ENCODE data around the gene CCBE1.
"Not testable (repeated sequence)": the region's sequence is repeated elsewhere in the genome, so short reads cannot be mapped to it uniquely, and the experiment has no call there.

Gene CCBE1

GRCh38 chr18:59661891-59662701 is 35.1 kb downstream of the CCBE1 start:
- TF ChIP-seq POLR2A (IDR thresholded peaks at IDR 0.05; ENCODE audit: low read length) (no peak), GATA1 (IDR thresholded peaks at IDR 0.05; ENCODE audit: low read depth, low read length) (no peak)
- DNase-seq: no peak

- DNase-seq: no peak
- TF ChIP-seq GATA1 (IDR thresholded peaks at IDR 0.05; ENCODE audit: low read depth, low read length): no peak
- TF ChIP-seq POLR2A (IDR thresholded peaks at IDR 0.05; ENCODE audit: low read length): no peak
Measured at GRCh38 chr18:59660786-59661743, 36.2 kb downstream of the CCBE1 start.

GRCh38 chr18:59660366-59660765 is 36.9 kb downstream of the CCBE1 start:
- no peak for TF ChIP-seq POLR2A (IDR thresholded peaks at IDR 0.05; ENCODE audit: low read length)
- TF ChIP-seq GATA1 (IDR thresholded peaks at IDR 0.05; ENCODE audit: low read depth, low read length): no peak
- DNase-seq: no peak

GRCh38 chr18:59659508-59660170 is 37.6 kb downstream of the CCBE1 start:
- DNase-seq: no peak
- TF ChIP-seq GATA1 (IDR thresholded peaks at IDR 0.05; ENCODE audit: low read depth, low read length): no peak
- no peak for TF ChIP-seq POLR2A (IDR thresholded peaks at IDR 0.05; ENCODE audit: low read length)

- DNase-seq: no peak
- no peak for TF ChIP-seq GATA1 (IDR thresholded peaks at IDR 0.05; ENCODE audit: low read depth, low read length)
- TF ChIP-seq POLR2A (IDR thresholded peaks at IDR 0.05; ENCODE audit: low read length): no peak
Measured at GRCh38 chr18:59658941-59659340, 38.3 kb downstream of the CCBE1 start.

- TF ChIP-seq POLR2A (IDR thresholded peaks at IDR 0.05; ENCODE audit: low read length): no peak
- TF ChIP-seq GATA1 (IDR thresholded peaks at IDR 0.05; ENCODE audit: low read depth, low read length): no peak
- DNase-seq: no peak
Measured at GRCh38 chr18:59657012-59657411, 40.2 kb downstream of the CCBE1 start.

GRCh38 chr18:59656373-59656887 is 40.8 kb downstream of the CCBE1 start:
- TF ChIP-seq GATA1 (IDR thresholded peaks at IDR 0.05; ENCODE audit: low read depth, low read length) (no peak), POLR2A (IDR thresholded peaks at IDR 0.05; ENCODE audit: low read length) (no peak)
- DNase-seq: no peak

GRCh38 chr18:59655676-59656075 is 41.5 kb downstream of the CCBE1 start:
- TF ChIP-seq GATA1 (IDR thresholded peaks at IDR 0.05; ENCODE audit: low read depth, low read length) (no peak), POLR2A (IDR thresholded peaks at IDR 0.05; ENCODE audit: low read length) (no peak)
- DNase-seq: no peak

- DNase-seq: no peak
- TF ChIP-seq GATA1 (IDR thresholded peaks at IDR 0.05; ENCODE audit: low read depth, low read length) (no peak), POLR2A (IDR thresholded peaks at IDR 0.05; ENCODE audit: low read length) (no peak)
Measured at GRCh38 chr18:59651071-59651470, 46.2 kb downstream of the CCBE1 start.

GRCh38 chr18:59650266-59650820 is 46.9 kb downstream of the CCBE1 start:
- DNase-seq: no peak
- no peak for TF ChIP-seq GATA1 (IDR thresholded peaks at IDR 0.05; ENCODE audit: low read depth, low read length)
- TF ChIP-seq POLR2A (IDR thresholded peaks at IDR 0.05; ENCODE audit: low read length): no peak

GRCh38 chr18:59649591-59649990 is 47.6 kb downstream of the CCBE1 start:
- TF ChIP-seq POLR2A (IDR thresholded peaks at IDR 0.05; ENCODE audit: low read length): no peak
- TF ChIP-seq GATA1 (IDR thresholded peaks at IDR 0.05; ENCODE audit: low read depth, low read length): no peak
- DNase-seq: no peak

- DNase-seq: not testable (repeated sequence)
Measured at GRCh38 chr18:59648469-59648868, 48.8 kb downstream of the CCBE1 start.

- TF ChIP-seq GATA1 (IDR thresholded peaks at IDR 0.05; ENCODE audit: low read depth, low read length) (no peak), POLR2A (IDR thresholded peaks at IDR 0.05; ENCODE audit: low read length) (no peak)
- no peak for DNase-seq
Measured at GRCh38 chr18:59646963-59647307, 50.3 kb downstream of the CCBE1 start.

Data from erythroblast (primary cell).